Ishikawa (cell line): ENCODE results near the gene REXO5.

ENCODE experiments used
- CEBPB ChIP-seq: IDR thresholded peaks from 2 replicates; pipeline ENCODE4 v1.6.1; 2012
- CREB1 ChIP-seq: IDR thresholded peaks from 2 replicates; pipeline ENCODE4 v1.6.1; 2012; ENCODE audit warnings: low read depth
- EGR1 ChIP-seq: IDR thresholded peaks from 2 replicates; pipeline ENCODE4 v1.6.1; 2012
- EP300 ChIP-seq: IDR thresholded peaks from 2 replicates; pipeline ENCODE4 v1.6.1; 2012; ENCODE audit warnings: borderline replicate concordance
- FOXM1 ChIP-seq: IDR thresholded peaks from 2 replicates; pipeline ENCODE4 v1.6.1; 2012; ENCODE audit warnings: low read depth, borderline replicate concordance
- NFIC ChIP-seq: IDR thresholded peaks from 2 replicates; pipeline ENCODE4 v1.6.1; 2012
- RAD21 ChIP-seq: IDR thresholded peaks from 2 replicates; pipeline ENCODE4 v1.6.1; 2012; ENCODE audit warnings: low read depth
- TAF1 ChIP-seq: IDR thresholded peaks from 2 replicates; pipeline ENCODE4 v1.6.1; 2012; ENCODE audit warnings: low read depth, mild to moderate bottlenecking
- TCF12 ChIP-seq: IDR thresholded peaks from 2 replicates; pipeline ENCODE4 v1.6.1; 2012; ENCODE audit warnings: low read depth
- TEAD4 ChIP-seq: IDR thresholded peaks from 2 replicates; pipeline ENCODE4 v1.6.1; 2012
- USF1 ChIP-seq: IDR thresholded peaks from 2 replicates; pipeline ENCODE4 v1.6.1; 2012
- YY1 ChIP-seq: IDR thresholded peaks from 2 replicates; pipeline ENCODE4 v1.6.1; 2012; ENCODE audit warnings: low read depth
- ZBTB7A ChIP-seq: IDR thresholded peaks from 2 replicates; pipeline ENCODE4 v1.6.1; 2012; ENCODE audit warnings: low read depth
- TF ChIP-seq, protein P1 (sequence below): IDR thresholded peaks from 2 replicates; pipeline ENCODE4 v1.6.1; 2012; ENCODE audit warnings: low read depth, mild to moderate bottlenecking
- TF ChIP-seq, protein P2 (sequence below): IDR thresholded peaks from 2 replicates; pipeline ENCODE4 v1.6.1; 2012

The REXO5 gene

GRCh38 chr16:20806168-20807050, at the start of gene REXO5, which contains the start of gene ERI2:
REXO5 (plus strand) TSS chr16:20806527; CDS start chr16:20806954, 427 bp downstream.
ERI2 (minus strand) TSS chr16:20806472; CDS start chr16:20806430, 42 bp downstream.
- no peak for TF ChIP-seq RAD21
- peak; percentile 72; the same call in 1 of the 2 replicates for TF ChIP-seq TCF12
- TF ChIP-seq EGR1 = peak; percentile 42
- TF ChIP-seq USF1 = no peak; the same call in 1 of the 2 replicates
- TF ChIP-seq TAF1 = peak; percentile 99
- TF ChIP-seq, protein P1, sequence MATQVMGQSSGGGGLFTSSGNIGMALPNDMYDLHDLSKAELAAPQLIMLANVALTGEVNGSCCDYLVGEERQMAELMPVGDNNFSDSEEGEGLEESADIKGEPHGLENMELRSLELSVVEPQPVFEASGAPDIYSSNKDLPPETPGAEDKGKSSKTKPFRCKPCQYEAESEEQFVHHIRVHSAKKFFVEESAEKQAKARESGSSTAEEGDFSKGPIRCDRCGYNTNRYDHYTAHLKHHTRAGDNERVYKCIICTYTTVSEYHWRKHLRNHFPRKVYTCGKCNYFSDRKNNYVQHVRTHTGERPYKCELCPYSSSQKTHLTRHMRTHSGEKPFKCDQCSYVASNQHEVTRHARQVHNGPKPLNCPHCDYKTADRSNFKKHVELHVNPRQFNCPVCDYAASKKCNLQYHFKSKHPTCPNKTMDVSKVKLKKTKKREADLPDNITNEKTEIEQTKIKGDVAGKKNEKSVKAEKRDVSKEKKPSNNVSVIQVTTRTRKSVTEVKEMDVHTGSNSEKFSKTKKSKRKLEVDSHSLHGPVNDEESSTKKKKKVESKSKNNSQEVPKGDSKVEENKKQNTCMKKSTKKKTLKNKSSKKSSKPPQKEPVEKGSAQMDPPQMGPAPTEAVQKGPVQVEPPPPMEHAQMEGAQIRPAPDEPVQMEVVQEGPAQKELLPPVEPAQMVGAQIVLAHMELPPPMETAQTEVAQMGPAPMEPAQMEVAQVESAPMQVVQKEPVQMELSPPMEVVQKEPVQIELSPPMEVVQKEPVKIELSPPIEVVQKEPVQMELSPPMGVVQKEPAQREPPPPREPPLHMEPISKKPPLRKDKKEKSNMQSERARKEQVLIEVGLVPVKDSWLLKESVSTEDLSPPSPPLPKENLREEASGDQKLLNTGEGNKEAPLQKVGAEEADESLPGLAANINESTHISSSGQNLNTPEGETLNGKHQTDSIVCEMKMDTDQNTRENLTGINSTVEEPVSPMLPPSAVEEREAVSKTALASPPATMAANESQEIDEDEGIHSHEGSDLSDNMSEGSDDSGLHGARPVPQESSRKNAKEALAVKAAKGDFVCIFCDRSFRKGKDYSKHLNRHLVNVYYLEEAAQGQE = no peak; the same call in 1 of the 2 replicates
- peak; percentile 93 for TF ChIP-seq YY1
- TF ChIP-seq NFIC = peak; percentile 46; the same call in 1 of the 2 replicates
- peak; percentile 80; the same call in 1 of the 2 replicates for TF ChIP-seq FOXM1
- TF ChIP-seq ZBTB7A = 0 out of 2 replicates have a peak, but pooled peaks have one; percentile 35
- TF ChIP-seq CEBPB = no peak
- TF ChIP-seq, protein P2, sequence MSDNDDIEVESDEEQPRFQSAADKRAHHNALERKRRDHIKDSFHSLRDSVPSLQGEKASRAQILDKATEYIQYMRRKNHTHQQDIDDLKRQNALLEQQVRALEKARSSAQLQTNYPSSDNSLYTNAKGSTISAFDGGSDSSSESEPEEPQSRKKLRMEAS = peak; percentile 88
- TF ChIP-seq CREB1 = no peak
- no peak; the same call in 1 of the 2 replicates for TF ChIP-seq TEAD4
- peak; percentile 13; the same call in 1 of the 2 replicates for TF ChIP-seq EP300

- TF ChIP-seq FOXM1 = no peak
- TF ChIP-seq, protein P1 = no peak
- no peak for TF ChIP-seq NFIC
- TF ChIP-seq TAF1 = no peak
- no peak for TF ChIP-seq EP300
- no peak for TF ChIP-seq TCF12
Measured at GRCh38 chr16:20760346-20760745, 46.0 kb upstream of the REXO5 start.

- TF ChIP-seq EP300 = no peak
- TF ChIP-seq RAD21 = no peak
- no peak for TF ChIP-seq YY1
- TF ChIP-seq, protein P2 = no peak
- TF ChIP-seq CREB1 = no peak
- TF ChIP-seq TEAD4 = no peak
- TF ChIP-seq TCF12 = no peak
- TF ChIP-seq ZBTB7A = no peak
- TF ChIP-seq, protein P1 = no peak
- no peak for TF ChIP-seq NFIC
- no peak for TF ChIP-seq FOXM1
- TF ChIP-seq EGR1 = no peak
- TF ChIP-seq USF1 = no peak
- no peak for TF ChIP-seq TAF1
Measured at GRCh38 chr16:20761175-20761574, 45.2 kb upstream of the REXO5 start.
